HAP-1 (cell line): Measurements from ENCODE around the gene SORBS1.

Experiments used
- DNase-seq, 2 experiments: peaks; one replicate each; pipeline ENCODE4 v3.0.0-alpha.2; 2016 to 2020; ENCODE audit warnings: low spot score in 2 of 2
- H3K27me3 ChIP-seq: fragments of 250-450 bp; sonication (Bioruptor Pico); 2 replicates; pipeline ENCODE4 v1.5.1; 2020; ENCODE audit warnings: low read depth, mild to moderate bottlenecking, moderate library complexity
- H3K36me3 ChIP-seq: fragments of 250-450 bp; sonication (Bioruptor Pico); replicated peaks from 2 replicates; pipeline ENCODE4 v1.5.1; 2020; ENCODE audit warnings: mild to moderate bottlenecking
- H3K4me1 ChIP-seq: fragments of 250-450 bp; sonication (Bioruptor Pico); 2 replicates; pipeline ENCODE4 v1.5.1; 2020; ENCODE audit warnings: mild to moderate bottlenecking
- H3K4me3 ChIP-seq: fragments of 250-450 bp; sonication (Bioruptor Pico); 2 replicates; pipeline ENCODE4 v1.5.1; 2020; ENCODE audit warnings: mild to moderate bottlenecking, moderate library complexity
- H3K9me3 ChIP-seq: fragments of 250-450 bp; sonication (Bioruptor Pico); 2 replicates; pipeline ENCODE4 v1.5.1; 2020; ENCODE audit warnings: mild to moderate bottlenecking, moderate library complexity
- in situ Hi-C: fragments of 300-500 bp; cut with MboI; formaldehyde crosslinking; loops from 3 replicates; pipeline ENCODE4 v1.14.3; 2020; ENCODE audit warnings: low sequenced_read_pairs, inconsistent platforms, mixed read lengths

SORBS1 gene

GRCh38 chr10:95574649-95575365 is 13.6 kb upstream of the SORBS1 start:
- Histone ChIP-seq H3K27me3 (peaks cover 5% of the 10 kb centered on the region), H3K4me1 (no peaks in the 10 kb centered on the region), H3K36me3 (no peaks in the 10 kb centered on the region), H3K9me3 (no peaks in the 10 kb centered on the region), H3K4me3 (no peak overlapping the region)
- DNase-seq: no peak
- in situ Hi-C loops: no loop called here

- in situ Hi-C loops: no loop called here
- peaks cover 3% of the 10 kb centered on the region for H3K27me3 ChIP-seq
- no peak overlapping the region for H3K4me3 ChIP-seq
- no peaks in the 10 kb centered on the region for H3K9me3 ChIP-seq
- DNase-seq: no peak
- no peaks in the 10 kb centered on the region for H3K36me3 ChIP-seq
- H3K4me1 ChIP-seq: no peaks in the 10 kb centered on the region
Measured at GRCh38 chr10:95573964-95574604, 12.9 kb upstream of the SORBS1 start.

- in situ Hi-C loops: no loop called here
- Histone ChIP-seq H3K4me1 (no peaks in the 10 kb centered on the region), H3K9me3 (no peaks in the 10 kb centered on the region), H3K36me3 (no peaks in the 10 kb centered on the region), H3K27me3 (peaks cover 3% of the 10 kb centered on the region), H3K4me3 (no peak overlapping the region)
- no peak for DNase-seq
Measured at GRCh38 chr10:95573527-95573926, 12.4 kb upstream of the SORBS1 start.

- peaks cover 3% of the 10 kb centered on the region for H3K27me3 ChIP-seq
- H3K4me1 ChIP-seq: no peaks in the 10 kb centered on the region
- H3K9me3 ChIP-seq: no peaks in the 10 kb centered on the region
- H3K4me3 ChIP-seq: no peak overlapping the region
- DNase-seq: no peak
- no peaks in the 10 kb centered on the region for H3K36me3 ChIP-seq
- in situ Hi-C loops: no loop called here
Measured at GRCh38 chr10:95572131-95572820, 11.1 kb upstream of the SORBS1 start.

- H3K27me3 ChIP-seq: peaks cover 3% of the 10 kb centered on the region
- H3K4me3 ChIP-seq: no peak overlapping the region
- no peaks in the 10 kb centered on the region for H3K9me3 ChIP-seq
- H3K4me1 ChIP-seq: no peaks in the 10 kb centered on the region
- in situ Hi-C loops: no loop called here
- H3K36me3 ChIP-seq: no peaks in the 10 kb centered on the region
- no peak for DNase-seq
Measured at GRCh38 chr10:95571390-95571789, 10.2 kb upstream of the SORBS1 start.

- no peak overlapping the region for H3K4me3 ChIP-seq
- H3K36me3 ChIP-seq: no peaks in the 10 kb centered on the region
- no peak for DNase-seq
- H3K4me1 ChIP-seq: no peaks in the 10 kb centered on the region
- peaks cover 3% of the 10 kb centered on the region for H3K27me3 ChIP-seq
- no peaks in the 10 kb centered on the region for H3K9me3 ChIP-seq
- in situ Hi-C loops: no loop called here
Measured at GRCh38 chr10:95569368-95569767, 8.2 kb upstream of the SORBS1 start.

- in situ Hi-C loops: no loop called here
- H3K4me1 ChIP-seq: no peaks in the 10 kb centered on the region
- H3K4me3 ChIP-seq: no peak overlapping the region
Measured at GRCh38 chr10:95567903-95568630, 6.9 kb upstream of the SORBS1 start.

GRCh38 chr10:95566136-95566535 is 5.0 kb upstream of the SORBS1 start:
- H3K36me3 ChIP-seq: no peaks in the 10 kb centered on the region
- H3K4me1 ChIP-seq: no peaks in the 10 kb centered on the region
- no peak overlapping the region for H3K4me3 ChIP-seq
- no peaks in the 10 kb centered on the region for H3K9me3 ChIP-seq
- no peak for DNase-seq
- in situ Hi-C loops: no loop called here
- no peaks in the 10 kb centered on the region for H3K27me3 ChIP-seq

More at GRCh38 chr10:95567903-95568630, 6.9 kb upstream of the SORBS1 start:
- Histone ChIP-seq H3K36me3 (no peaks in the 10 kb centered on the region), H3K27me3 (peaks cover 3% of the 10 kb centered on the region; the same call in 1 of the 2 replicates), H3K9me3 (no peaks in the 10 kb centered on the region)
- no peak for DNase-seq

GRCh38 chr10:95565336-95565735 is 4.2 kb upstream of the SORBS1 start:
- in situ Hi-C loops: no loop called here
- no peaks in the 10 kb centered on the region for H3K36me3 ChIP-seq
- no peaks in the 10 kb centered on the region for H3K9me3 ChIP-seq
- no peak overlapping the region for H3K4me3 ChIP-seq
- no peaks in the 10 kb centered on the region for H3K4me1 ChIP-seq
- H3K27me3 ChIP-seq: no peaks in the 10 kb centered on the region
- no peak for DNase-seq

GRCh38 chr10:95564291-95564690 is 3.1 kb upstream of the SORBS1 start:
- Histone ChIP-seq H3K4me1 (no peaks in the 10 kb centered on the region), H3K36me3 (no peaks in the 10 kb centered on the region), H3K9me3 (no peaks in the 10 kb centered on the region), H3K4me3 (no peak overlapping the region), H3K27me3 (no peaks in the 10 kb centered on the region)
- no peak for DNase-seq
- in situ Hi-C loops: no loop called here

- in situ Hi-C loops: no loop called here
- H3K4me3 ChIP-seq: no peak overlapping the region
- DNase-seq: no peak
- H3K36me3 ChIP-seq: no peaks in the 10 kb centered on the region
- H3K4me1 ChIP-seq: no peaks in the 10 kb centered on the region
- no peaks in the 10 kb centered on the region for H3K27me3 ChIP-seq
- no peaks in the 10 kb centered on the region for H3K9me3 ChIP-seq
Measured at GRCh38 chr10:95562341-95562965, 1.3 kb upstream of the SORBS1 start.

GRCh38 chr10:95561864-95562177 is 650 bp upstream of the SORBS1 start:
- H3K27me3 ChIP-seq: no peaks in the 10 kb centered on the region
- H3K4me3 ChIP-seq: peak overlapping the region; percentile 57
- no peak for DNase-seq
- H3K4me1 ChIP-seq: no peaks in the 10 kb centered on the region
- H3K9me3 ChIP-seq: no peaks in the 10 kb centered on the region
- no peaks in the 10 kb centered on the region for H3K36me3 ChIP-seq
- in situ Hi-C loops: no loop called here

- Histone ChIP-seq H3K4me3 (peak overlapping the region; percentile 57), H3K36me3 (no peaks in the 10 kb centered on the region), H3K4me1 (no peaks in the 10 kb centered on the region), H3K9me3 (no peaks in the 10 kb centered on the region), H3K27me3 (no peaks in the 10 kb centered on the region)
- peak in 1 of 2 experiments; percentile 46 for DNase-seq
- in situ Hi-C loops: no loop called here
Measured at GRCh38 chr10:95560278-95561176, 644 bp downstream of the SORBS1 start.
